Stimulated activated CD8-positive, alpha-beta memory T cell treated with anti-CD3 and anti-CD28 coated beads, Interleukin-7, amount 100 ng/mL, for 24 hours (primary cell): Measurements from ENCODE around the gene WNT3.

Experiments used
- DNase-seq: peaks from one replicate; pipeline ENCODE4 v3.0.0-alpha.2; 2020; ENCODE audit warnings: low read depth

The WNT3 gene

GRCh38 chr17:46730026-46730425 lies 88.5 kb downstream of the WNT3 start:
- DNase-seq: no peak

- no peak for DNase-seq
Observed at GRCh38 chr17:46727572-46728348, 90.7 kb downstream of the WNT3 start.

GRCh38 chr17:46726206-46726605 lies 92.3 kb downstream of the WNT3 start:
- no peak for DNase-seq

- no peak for DNase-seq
Observed at GRCh38 chr17:46722662-46723285, 95.7 kb downstream of the WNT3 start.

DNA sequence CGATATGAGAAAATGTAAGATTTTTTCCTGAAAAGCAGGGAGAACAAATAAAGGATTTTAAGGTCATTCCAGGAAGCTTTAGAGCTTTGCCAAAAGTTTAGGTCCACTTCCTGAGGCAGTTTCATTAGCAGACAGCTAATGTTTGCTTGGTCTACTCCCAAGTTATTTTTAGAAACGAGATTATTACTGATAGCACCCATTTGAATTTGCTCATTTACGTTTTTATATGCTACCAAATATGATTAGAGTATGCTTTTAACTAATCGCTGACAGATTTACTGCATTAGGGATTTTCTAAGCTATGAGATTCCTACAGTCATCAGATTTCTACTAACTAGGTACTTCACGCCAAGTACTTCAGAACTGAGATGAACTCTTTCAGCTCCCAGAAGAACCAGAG lies 98.1 kb downstream of the WNT3 start:
- no peak for DNase-seq

- DNase-seq: no peak
Observed at GRCh38 chr17:46719891-46720290, 98.6 kb downstream of the WNT3 start.

- no peak for DNase-seq
Observed at GRCh38 chr17:46717999-46718398, 100.5 kb downstream of the WNT3 start.
